SU-DHL-6 (cell line): ENCODE data around the gene NEURL1B.

Experiments
- H2AFZ ChIP-seq: fragments of 200-600 bp; sonication (generic); 2 replicates; pipeline ENCODE4 v1.6.1; 2014; ENCODE audit warnings: low read depth, mild to moderate bottlenecking, moderate library complexity, mixed read lengths, antibody characterized with exemption, low read length; ENCODE audit not compliant: severe bottlenecking
- H3F3A ChIP-seq: fragments of 200-600 bp; shearing (Covaris generic); 2 replicates; pipeline ENCODE4 v1.6.0; 2016; ENCODE audit warnings: antibody characterized with exemption, mild to moderate bottlenecking; ENCODE audit not compliant: insufficient read depth
- H3K27ac ChIP-seq: fragments of 200-600 bp; sonication (generic); 2 replicates; pipeline ENCODE4 v1.5.1; 2016; ENCODE audit warnings: low read depth, mild to moderate bottlenecking, low read length, moderate library complexity, mixed read lengths
- H3K27me3 ChIP-seq: fragments of 200-600 bp; sonication (generic), shearing (Covaris generic); 2 replicates; pipeline ENCODE4 v1.6.0; 2014; ENCODE audit warnings: mild to moderate bottlenecking, low read length
- H3K36me3 ChIP-seq: fragments of 200-600 bp; sonication (generic); 2 replicates; pipeline ENCODE4 v1.6.1; 2014; ENCODE audit warnings: mild to moderate bottlenecking, low read length, mixed read lengths
- H3K4me2 ChIP-seq: fragments of 300-600, 200-600 bp; shearing (Covaris generic), sonication (generic); 2 replicates; pipeline ENCODE4 v1.6.0; 2014; ENCODE audit warnings: low read length, low read depth, mild to moderate bottlenecking; ENCODE audit not compliant: poor library complexity, severe bottlenecking
- H3K4me3 ChIP-seq: fragments of 200-600 bp; sonication (generic); 2 replicates; pipeline ENCODE4 v1.5.1; 2014; ENCODE audit warnings: antibody characterized with exemption, low read length, mild to moderate bottlenecking, mixed read lengths; ENCODE audit not compliant: insufficient read depth, poor library complexity, severe bottlenecking
- H3K79me2 ChIP-seq: fragments of 200-600 bp; sonication (generic); 2 replicates; pipeline ENCODE4 v1.6.1; 2014; ENCODE audit warnings: mild to moderate bottlenecking, low read length, moderate library complexity; ENCODE audit not compliant: insufficient read depth
- H3K9ac ChIP-seq: fragments of 200-600 bp; sonication (generic); 2 replicates; pipeline ENCODE4 v1.7.0; 2014; ENCODE audit warnings: mild to moderate bottlenecking, low read length
- H3K9me2 ChIP-seq: fragments of 200-600 bp; sonication (generic); replicated peaks from 2 replicates; pipeline ENCODE4 v1.6.1; 2014; ENCODE audit warnings: low read length; ENCODE audit not compliant: insufficient read depth
- H3K9me3 ChIP-seq: fragments of 200-600 bp; sonication (generic); 2 replicates; pipeline ENCODE4 v1.6.1; 2014; ENCODE audit warnings: low read length, mixed read lengths; ENCODE audit not compliant: insufficient read depth
- H4K20me1 ChIP-seq: fragments of 200-600 bp; sonication (generic); 2 replicates; pipeline ENCODE4 v1.6.1; 2014; ENCODE audit warnings: low read depth, mild to moderate bottlenecking, antibody characterized with exemption, low read length, moderate library complexity, mixed read lengths
- CTCF ChIP-seq: fragments of 200-600 bp; sonication (generic); IDR thresholded peaks from one replicate; pipeline ENCODE4 v1.5.1; 2017; ENCODE audit warnings: antibody characterized with exemption, mild to moderate bottlenecking, low read length, moderate library complexity; ENCODE audit not compliant: insufficient read depth, poor library complexity, severe bottlenecking
- EZH2phosphoT487 ChIP-seq: fragments of 200-600 bp; sonication (generic), shearing (Covaris generic); conservative IDR thresholded peaks from 2 replicates; pipeline ENCODE4 v1.6.1; 2018; ENCODE audit warnings: mild to moderate bottlenecking, antibody characterized with exemption, low read length, moderate library complexity, mixed read lengths

Gene NEURL1B

GRCh38 chr5:172681421-172681820, 40.4 kb downstream of the NEURL1B start:
- no peaks in the 10 kb centered on the region for H4K20me1 ChIP-seq
- H2AFZ ChIP-seq = no peak overlapping the region
- H3K4me3 ChIP-seq = no peak overlapping the region
- H3K9ac ChIP-seq = no peak overlapping the region
- no peak overlapping the region for H3K4me2 ChIP-seq
- H3K36me3 ChIP-seq = no peaks in the 10 kb centered on the region
- no peaks in the 10 kb centered on the region for H3F3A ChIP-seq
- TF ChIP-seq EZH2phosphoT487 (no peak), CTCF (no peak)
- no peaks in the 10 kb centered on the region for H3K9me2 ChIP-seq
- H3K27ac ChIP-seq = no peak overlapping the region
- H3K9me3 ChIP-seq = no peaks in the 10 kb centered on the region
- no peaks in the 10 kb centered on the region for H3K79me2 ChIP-seq
- H3K27me3 ChIP-seq = no peaks in the 10 kb centered on the region

- Histone ChIP-seq H3K27ac (no peak overlapping the region), H3K9me3 (no peaks in the 10 kb centered on the region), H3K79me2 (no peaks in the 10 kb centered on the region), H4K20me1 (no peaks in the 10 kb centered on the region), H3K27me3 (no peaks in the 10 kb centered on the region), H3K9ac (no peak overlapping the region), H2AFZ (no peak overlapping the region), H3K36me3 (no peaks in the 10 kb centered on the region), H3K4me2 (no peak overlapping the region), H3K4me3 (no peak overlapping the region), H3K9me2 (no peaks in the 10 kb centered on the region), H3F3A (no peaks in the 10 kb centered on the region)
- TF ChIP-seq CTCF (no peak), EZH2phosphoT487 (no peak)
Measured at GRCh38 chr5:172683264-172683644, 42.2 kb downstream of the NEURL1B start.

- TF ChIP-seq EZH2phosphoT487 (no peak), CTCF (no peak)
- no peak overlapping the region for H2AFZ ChIP-seq
- no peaks in the 10 kb centered on the region for H3K36me3 ChIP-seq
- no peaks in the 10 kb centered on the region for H4K20me1 ChIP-seq
- H3K9ac ChIP-seq = no peak overlapping the region
- no peaks in the 10 kb centered on the region for H3K79me2 ChIP-seq
- no peak overlapping the region for H3K4me2 ChIP-seq
- H3K27me3 ChIP-seq = no peaks in the 10 kb centered on the region
- H3K4me3 ChIP-seq = no peak overlapping the region
- no peaks in the 10 kb centered on the region for H3F3A ChIP-seq
- H3K27ac ChIP-seq = no peak overlapping the region
- no peaks in the 10 kb centered on the region for H3K9me3 ChIP-seq
- H3K9me2 ChIP-seq = no peaks in the 10 kb centered on the region
Measured at GRCh38 chr5:172683645-172684471, 42.8 kb downstream of the NEURL1B start.
